Astrocyte of the cerebellum (primary cell): ENCODE data around the gene LIPC.
A peak's percentile ranks its signal among the peaks of the same experiment; 100 is the strongest.

Source experiments
- DNase-seq: peaks from one replicate; pipeline ENCODE4 v3.0.0-alpha.2; 2011; ENCODE audit warnings: low read depth
- H3K4me3 ChIP-seq: 2 replicates; pipeline ENCODE4 v1.5.1; 2011; ENCODE audit warnings: mild to moderate bottlenecking, low read depth, low read length, moderate library complexity
- in situ Hi-C: cut with HindIII; loops from 2 replicates; pipeline ENCODE4 v1.10.0; 2017; ENCODE audit warnings: low sequenced_read_pairs
- TF ChIP-seq, protein P1 (sequence below): IDR thresholded peaks from 2 replicates; pipeline ENCODE4 v1.5.1; 2012; ENCODE audit warnings: low read length, low read depth, moderate library complexity, mild to moderate bottlenecking; ENCODE audit errors: missing control alignments

LIPC gene

DNA sequence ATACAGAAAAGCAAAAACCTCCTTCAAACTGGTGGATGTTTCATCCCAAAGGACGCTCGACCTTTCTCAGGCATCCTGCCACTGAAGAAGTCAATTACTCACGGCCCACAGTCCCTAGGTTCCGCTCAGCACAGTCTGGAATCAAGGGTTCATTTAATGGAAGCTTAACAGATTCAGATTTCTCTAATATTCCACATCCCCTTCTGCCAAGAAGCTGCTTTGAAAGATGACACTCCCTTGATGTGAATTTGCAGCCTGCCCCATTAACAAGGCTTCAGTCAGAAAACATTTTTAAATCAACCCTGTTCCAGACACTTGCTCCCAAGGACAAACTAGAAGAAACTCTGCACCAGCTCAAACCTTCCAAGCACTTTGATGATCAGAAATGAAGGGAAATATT lies 81.2 kb downstream of the LIPC start:
- H3K4me3 ChIP-seq: no peak overlapping the region
- no peak for DNase-seq
- in situ Hi-C loops: no loop called here
- TF ChIP-seq, protein P1, sequence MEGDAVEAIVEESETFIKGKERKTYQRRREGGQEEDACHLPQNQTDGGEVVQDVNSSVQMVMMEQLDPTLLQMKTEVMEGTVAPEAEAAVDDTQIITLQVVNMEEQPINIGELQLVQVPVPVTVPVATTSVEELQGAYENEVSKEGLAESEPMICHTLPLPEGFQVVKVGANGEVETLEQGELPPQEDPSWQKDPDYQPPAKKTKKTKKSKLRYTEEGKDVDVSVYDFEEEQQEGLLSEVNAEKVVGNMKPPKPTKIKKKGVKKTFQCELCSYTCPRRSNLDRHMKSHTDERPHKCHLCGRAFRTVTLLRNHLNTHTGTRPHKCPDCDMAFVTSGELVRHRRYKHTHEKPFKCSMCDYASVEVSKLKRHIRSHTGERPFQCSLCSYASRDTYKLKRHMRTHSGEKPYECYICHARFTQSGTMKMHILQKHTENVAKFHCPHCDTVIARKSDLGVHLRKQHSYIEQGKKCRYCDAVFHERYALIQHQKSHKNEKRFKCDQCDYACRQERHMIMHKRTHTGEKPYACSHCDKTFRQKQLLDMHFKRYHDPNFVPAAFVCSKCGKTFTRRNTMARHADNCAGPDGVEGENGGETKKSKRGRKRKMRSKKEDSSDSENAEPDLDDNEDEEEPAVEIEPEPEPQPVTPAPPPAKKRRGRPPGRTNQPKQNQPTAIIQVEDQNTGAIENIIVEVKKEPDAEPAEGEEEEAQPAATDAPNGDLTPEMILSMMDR: no peak

DNA sequence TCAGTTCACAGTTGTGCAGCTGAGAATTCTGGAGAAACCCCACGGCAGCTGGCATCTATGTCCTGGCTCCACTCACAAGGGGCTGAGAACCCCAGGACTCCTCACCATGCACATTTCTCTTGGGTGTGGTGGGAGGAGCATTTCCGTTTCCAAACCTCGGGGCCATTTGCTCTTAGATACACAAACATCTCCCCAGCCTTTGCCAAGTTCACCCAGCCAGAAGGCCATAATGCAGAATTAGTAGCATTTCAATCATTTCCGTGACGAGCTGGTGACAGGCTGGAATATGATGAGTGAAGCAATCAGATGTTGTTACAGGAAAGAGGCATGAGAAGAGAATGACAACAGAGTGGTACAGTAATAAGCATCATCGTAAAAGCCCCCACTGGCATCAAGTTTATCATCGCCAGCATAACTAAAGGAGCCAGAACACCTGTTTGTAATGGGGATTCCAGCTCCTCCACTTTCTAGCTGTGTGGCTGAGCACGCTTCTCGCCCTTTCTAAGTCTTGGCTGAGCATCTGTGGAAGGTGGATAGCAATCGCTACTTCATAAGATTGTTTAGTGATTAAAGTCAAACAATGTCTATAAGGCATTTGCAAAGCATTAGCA lies 82.0 kb downstream of the LIPC start:
- TF ChIP-seq, protein P1: no peak
- H3K4me3 ChIP-seq: no peak overlapping the region
- in situ Hi-C loops: no loop called here
- DNase-seq: no peak

DNA sequence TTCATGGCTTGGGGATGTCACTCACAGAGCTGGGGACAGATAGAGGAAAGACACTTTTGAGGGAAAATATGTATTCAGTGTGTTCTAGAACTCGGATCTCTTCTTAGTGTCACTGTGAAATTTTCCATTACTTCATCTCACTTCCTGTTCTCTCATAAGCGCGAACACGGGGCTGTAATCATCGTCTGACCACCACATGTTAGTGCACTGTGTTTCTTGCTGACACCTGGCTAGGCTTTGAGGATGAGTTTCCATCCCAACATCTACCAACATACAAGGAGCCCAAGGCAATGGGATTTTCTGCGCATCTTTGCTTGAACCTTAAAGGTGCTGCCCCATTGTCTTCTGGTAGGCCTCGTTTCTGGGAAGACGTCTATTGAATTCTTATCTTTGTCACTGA lies 84.0 kb downstream of the LIPC start:
- no peak for DNase-seq
- in situ Hi-C loops: no loop called here
- TF ChIP-seq, protein P1: no peak
- H3K4me3 ChIP-seq: no peak overlapping the region

DNA sequence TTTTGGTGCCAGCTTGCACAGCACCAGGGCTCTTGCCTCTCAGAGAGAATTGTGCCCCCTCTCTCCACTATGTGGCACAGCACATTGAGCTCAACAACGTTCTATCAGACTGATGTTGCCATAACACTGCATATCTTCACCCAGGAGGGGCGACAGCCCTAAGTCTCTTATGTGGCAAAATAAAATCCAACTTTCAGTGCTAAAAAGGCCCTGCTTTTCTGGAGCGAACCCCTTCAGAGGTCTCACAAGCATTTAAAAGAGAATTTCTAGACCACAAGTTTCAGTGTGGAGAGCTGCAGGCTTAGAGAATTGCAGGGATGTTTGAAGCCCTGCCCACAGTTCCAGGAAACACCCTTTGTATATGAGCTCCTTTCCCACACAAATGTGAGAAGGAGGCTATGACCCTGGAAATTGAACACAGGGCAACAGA lies 85.5 kb downstream of the LIPC start:
- TF ChIP-seq, protein P1: peak; percentile 14
- in situ Hi-C loops: no loop called here
- no peak for DNase-seq

DNA sequence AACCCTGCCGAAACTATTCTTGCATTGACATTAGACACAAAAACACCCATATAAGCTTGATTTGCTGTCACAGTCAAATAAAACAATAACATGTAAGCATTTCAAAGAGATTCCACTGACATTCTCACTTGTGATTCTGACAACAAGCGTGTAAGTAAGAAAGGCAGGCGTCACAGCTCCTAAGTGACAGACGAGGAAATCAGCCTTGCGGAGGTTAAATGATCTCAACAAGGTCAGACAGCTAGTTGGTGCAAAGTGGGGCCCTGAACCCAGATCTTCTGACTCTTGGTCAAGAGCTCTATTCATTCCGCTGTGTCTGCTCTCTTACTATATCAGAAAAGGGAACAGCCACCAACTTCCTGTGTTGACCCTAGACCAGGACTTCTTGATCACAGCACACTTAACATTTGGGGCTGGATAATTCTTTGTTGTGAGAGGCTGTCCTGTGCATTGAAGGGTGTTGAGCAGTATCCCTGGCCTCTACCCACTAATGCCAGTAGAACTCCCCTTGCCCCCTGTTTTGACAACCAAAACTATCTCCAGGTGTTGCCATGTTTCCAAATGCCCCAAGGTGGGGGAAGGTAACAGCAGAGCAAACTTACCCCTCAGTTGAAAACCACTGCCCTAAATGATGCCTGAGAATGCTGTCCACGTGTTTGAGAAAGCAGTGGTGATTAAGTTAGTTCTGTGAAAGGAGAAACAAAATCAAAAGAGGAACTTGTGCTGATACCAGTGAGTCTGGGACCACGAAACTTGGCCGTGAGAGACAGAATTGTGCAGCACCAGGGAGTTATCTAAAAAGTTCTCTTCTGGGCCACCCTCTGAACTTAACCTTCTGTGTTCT lies 86.1 kb downstream of the LIPC start:
- H3K4me3 ChIP-seq: no peak overlapping the region
- no peak for DNase-seq
- TF ChIP-seq, protein P1: no peak
- in situ Hi-C loops: no loop called here

More for the DNA sequence above, 85.5 kb downstream of the LIPC start:
- H3K4me3 ChIP-seq: no peak overlapping the region

DNA sequence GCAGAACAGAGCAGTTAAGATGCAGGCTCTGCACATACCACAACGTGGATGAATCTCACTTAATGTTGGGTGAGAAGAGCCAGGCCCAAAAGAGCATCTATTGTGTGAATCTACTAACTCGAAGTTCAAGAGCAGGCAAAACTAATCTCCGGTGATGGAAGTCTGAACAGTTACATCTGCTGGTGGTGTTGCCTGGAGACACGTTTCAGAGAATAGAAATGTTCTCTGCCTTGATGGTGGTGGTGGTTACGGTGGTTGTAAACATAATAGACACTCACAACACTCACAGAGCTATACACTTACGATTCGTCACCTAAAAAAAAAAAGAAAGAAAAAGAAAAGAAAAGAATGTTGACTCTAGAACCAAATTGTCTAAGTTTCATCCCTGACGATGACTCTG lies 86.8 kb downstream of the LIPC start:
- TF ChIP-seq, protein P1: no peak
- no peak overlapping the region for H3K4me3 ChIP-seq
- no peak for DNase-seq
- in situ Hi-C loops: no loop called here
